Epithelial cell of proximal tubule (primary cell): ENCODE measurements around the gene SLC16A3. TPM values are rescaled to one million over a fixed set of nuclear protein-coding genes. Genes with fewer than 3 reads are reported as not detected.

Experiments used
- DNase-seq: peaks from one replicate; pipeline ENCODE4 v3.0.0-alpha.2; 2011; ENCODE audit warnings: low read depth
- H3K4me3 ChIP-seq: 2 replicates; pipeline ENCODE4 v1.5.1; 2011; ENCODE audit warnings: low read depth, mild to moderate bottlenecking, low read length
- total RNA-seq: library from RNA; depleted of rRNA; stranded (reverse); fragments of >200 nt; gene quantifications from 2 replicates; pipeline ENCODE4 v1.2.3, GENCODE V29; 2015
- TF ChIP-seq, protein P1 (sequence below): conservative IDR thresholded peaks from 2 replicates; pipeline ENCODE4 v1.5.1; 2012; ENCODE audit warnings: low read depth, mild to moderate bottlenecking, low read length

SLC16A3 gene
- total RNA-seq, 1 donor from 2014 or later, result 190 TPM

DNA sequence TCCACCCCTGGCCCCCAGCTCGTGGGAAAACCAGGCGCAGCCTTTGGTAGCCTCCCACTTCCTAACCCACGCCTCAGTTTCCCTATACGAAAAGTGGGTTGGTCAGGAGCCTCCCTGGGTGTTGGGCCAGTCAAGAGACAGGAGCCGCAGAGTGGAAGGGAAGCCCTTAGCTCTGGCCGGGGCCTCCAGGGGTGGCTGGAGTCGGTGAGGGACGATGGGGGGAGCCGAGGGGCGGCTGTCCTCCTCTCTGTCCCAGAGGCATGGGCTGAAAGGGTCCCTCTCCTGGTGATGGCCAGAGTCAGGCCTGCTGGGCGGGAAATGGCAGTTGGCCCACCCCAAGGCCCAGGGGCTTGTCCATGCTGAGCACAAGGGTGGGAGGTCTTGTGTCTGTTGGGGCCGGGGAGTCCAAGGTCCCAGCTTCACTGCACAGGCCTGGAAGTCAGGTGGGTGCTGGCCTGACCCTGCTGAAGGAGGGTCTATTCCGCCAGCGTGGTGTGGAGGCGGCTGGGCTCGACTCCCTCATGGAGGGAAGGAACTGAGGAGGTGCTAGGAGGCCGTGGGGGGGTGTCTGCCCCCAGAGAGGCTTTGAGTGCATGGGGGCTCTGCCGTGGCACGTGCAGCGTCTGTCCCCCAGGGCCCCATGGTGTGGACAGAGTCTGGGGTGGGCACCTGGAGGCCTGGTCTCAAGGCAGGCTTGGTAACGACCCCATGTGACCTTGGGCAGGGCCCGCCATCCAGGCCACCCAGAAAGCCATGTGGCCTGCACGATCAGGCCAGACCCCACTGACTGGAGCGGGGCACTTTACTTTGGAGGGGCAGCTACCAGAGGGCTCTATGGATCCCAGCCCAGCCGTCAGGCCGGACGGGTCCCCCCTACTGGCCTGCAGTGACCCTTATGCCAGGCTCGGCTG, 1.1 kb downstream of the SLC16A3 start:
- TF ChIP-seq, protein P1, sequence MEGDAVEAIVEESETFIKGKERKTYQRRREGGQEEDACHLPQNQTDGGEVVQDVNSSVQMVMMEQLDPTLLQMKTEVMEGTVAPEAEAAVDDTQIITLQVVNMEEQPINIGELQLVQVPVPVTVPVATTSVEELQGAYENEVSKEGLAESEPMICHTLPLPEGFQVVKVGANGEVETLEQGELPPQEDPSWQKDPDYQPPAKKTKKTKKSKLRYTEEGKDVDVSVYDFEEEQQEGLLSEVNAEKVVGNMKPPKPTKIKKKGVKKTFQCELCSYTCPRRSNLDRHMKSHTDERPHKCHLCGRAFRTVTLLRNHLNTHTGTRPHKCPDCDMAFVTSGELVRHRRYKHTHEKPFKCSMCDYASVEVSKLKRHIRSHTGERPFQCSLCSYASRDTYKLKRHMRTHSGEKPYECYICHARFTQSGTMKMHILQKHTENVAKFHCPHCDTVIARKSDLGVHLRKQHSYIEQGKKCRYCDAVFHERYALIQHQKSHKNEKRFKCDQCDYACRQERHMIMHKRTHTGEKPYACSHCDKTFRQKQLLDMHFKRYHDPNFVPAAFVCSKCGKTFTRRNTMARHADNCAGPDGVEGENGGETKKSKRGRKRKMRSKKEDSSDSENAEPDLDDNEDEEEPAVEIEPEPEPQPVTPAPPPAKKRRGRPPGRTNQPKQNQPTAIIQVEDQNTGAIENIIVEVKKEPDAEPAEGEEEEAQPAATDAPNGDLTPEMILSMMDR, result no peak
- peak overlapping the region; percentile 98 for H3K4me3 ChIP-seq
- DNase-seq, result no peak

DNA sequence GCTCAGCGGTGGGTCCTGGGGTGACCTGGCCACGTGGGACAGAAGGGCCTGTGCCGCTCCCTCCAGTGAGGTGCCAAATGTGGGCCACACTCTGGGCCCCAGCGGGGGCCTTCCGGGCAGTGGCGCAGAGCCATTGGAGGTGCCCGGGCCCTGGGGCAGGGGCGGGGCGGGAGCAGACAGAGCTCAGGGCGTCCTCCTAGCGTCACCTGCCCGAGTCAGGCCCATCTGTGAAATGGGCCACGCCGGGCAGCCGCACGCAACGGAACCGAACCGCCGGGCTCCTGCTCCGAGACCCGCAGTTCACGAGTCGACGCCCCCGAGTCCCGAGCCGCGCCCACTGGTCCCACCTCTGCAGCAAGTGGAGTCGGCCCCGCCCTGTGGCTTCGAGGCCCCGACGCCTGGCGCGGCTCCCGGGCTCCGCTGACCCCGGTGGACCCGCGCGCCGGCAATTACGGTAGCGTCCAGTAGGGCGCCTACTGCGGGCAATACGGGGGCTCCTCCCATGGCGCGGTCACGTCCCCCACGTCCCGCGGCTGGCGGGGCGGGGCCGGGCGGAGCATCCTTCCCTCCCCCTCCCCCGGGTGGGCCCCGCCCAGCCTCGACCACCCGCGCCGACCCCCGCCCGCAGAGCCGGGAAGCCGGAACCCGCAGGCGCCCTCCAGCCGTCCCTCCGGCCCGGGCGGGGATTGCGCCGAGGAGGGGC, 1.9 kb downstream of the SLC16A3 start:
- peak overlapping the region; percentile 98 for H3K4me3 ChIP-seq
- TF ChIP-seq, protein P1, result peak; percentile 16
- no peak for DNase-seq

DNA sequence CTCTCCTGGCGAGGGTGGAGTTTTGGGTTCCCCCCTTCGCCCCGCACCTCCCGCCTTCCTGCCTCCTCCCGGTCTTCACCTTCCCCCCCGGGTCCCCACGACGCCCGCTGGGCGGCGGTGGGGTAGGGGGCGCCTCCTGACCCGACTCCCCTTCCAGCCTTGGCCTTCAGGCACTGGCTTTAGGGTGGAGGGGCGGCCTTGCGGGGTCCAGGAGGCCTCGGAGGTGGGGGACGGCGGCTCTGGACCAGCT, 2.4 kb downstream of the SLC16A3 start:
- TF ChIP-seq, protein P1, result no peak
- DNase-seq, result no peak
- peak overlapping the region; percentile 98 for H3K4me3 ChIP-seq

DNA sequence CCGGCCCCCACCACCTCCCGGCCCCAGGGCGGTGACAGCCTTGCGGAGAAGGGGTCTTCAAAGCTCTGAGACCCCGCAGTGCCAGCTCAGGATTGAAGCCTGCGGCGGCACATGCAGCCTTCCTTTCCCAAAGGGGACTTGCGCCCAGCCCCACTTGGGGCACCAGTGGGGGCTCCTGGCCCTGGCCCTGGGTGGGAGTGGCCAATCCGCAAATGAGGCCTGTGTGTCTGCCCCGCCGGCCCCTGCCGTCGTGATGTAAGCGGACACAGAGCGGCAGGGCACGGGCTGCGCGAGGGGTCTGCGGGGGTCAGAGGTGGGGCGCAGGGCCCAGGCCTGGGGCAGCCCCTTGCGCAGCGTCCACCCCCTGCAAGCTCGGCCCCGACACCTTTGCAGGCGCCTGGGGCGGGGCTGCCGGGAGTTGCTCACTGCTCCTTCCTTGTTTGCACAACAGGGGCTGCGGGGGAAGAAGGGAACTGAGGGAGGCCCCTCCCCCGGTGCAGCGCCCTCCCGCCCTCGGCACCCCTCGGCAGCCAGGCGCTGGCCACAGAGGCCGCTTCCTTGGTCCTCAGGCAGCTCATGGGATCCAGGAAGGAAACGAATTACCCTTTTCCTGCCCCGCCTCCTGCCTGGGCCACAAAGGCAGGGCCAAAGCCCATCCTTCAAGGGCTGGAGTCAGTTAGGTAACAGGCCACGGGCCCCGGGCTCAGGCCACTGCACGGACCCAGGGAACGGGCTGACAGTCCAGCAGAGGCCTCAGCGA, 2.9 kb downstream of the SLC16A3 start:
- TF ChIP-seq, protein P1, result no peak
- DNase-seq, result no peak
- H3K4me3 ChIP-seq, result peak overlapping the region; percentile 98

DNA sequence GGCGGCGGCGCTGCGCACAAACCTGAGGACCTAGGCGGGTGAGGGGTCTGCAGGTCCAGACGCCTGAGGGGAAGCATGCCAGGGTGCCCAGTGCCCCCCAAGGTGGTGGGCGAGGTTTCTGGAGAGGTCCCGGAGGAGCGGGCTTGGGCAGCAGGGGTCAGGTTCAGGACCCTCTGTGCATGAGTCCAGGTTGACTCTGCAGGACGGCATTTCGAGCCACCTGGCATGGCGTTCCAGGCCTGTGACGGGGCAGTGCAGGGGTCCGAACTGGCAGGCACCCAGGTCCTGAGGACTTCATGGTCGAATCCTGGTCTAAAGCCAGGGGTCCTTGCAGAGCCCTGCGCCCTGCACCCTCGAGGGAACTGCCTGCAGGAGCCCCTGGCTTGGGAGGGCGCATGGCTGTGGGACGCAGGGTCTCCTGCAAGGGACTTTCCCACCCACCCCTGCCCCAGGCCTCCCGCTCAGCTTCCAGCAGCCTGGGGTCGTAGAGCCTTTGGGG, 3.5 kb downstream of the SLC16A3 start:
- peak overlapping the region; percentile 98 for H3K4me3 ChIP-seq
- TF ChIP-seq, protein P1, result no peak
- DNase-seq, result no peak

DNA sequence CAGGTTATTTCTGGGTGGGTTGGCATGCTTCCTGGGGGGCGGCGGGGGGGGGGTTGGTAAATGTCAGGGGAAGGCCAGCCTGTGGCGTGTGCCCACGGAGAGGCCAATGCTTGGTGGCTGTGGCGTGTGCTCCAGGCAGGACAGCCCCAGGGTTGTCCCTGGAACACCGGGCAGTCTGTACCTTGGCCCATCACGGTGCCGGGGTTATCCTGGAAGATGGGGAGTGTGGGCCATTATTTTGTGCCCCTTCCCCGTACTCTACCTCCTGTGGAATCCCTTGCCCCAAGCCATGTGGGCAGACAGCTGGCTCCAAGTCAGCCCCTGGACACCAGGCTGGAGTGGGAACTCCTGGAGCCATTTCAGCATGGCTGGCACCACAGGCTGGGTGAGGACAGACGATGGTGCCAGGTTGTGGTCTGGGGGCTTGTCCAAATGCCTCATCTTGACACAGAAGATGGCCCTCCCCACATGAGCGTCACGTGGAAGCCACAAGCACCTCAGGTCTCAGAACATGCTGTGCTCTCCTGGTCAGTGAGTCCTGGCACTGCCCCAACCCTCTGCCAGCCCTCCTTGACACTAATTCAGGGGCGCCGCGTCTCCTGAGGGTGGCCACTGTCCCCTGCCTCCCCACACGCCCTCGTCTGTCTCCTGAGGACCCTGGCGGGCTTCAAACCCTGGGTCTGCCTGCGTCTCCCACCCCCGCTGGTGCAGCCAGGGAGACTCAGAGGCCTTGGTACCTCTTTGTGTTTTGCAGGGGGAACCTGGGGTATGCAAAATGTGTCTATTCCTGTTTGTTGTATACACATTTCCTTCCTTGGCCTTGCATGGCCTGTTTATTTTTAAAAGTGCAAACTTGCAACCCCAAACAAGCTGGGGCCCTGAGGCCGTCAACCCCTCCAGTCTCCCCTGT, 4.3 kb downstream of the SLC16A3 start:
- DNase-seq, result no peak
- TF ChIP-seq, protein P1, result no peak
- H3K4me3 ChIP-seq, result no peak overlapping the region
